Skeletal muscle tissue (tissue), 4 donors: ENCODE measurements around the gene NTN3. TPM values are rescaled to one million over a fixed set of nuclear protein-coding genes. Genes with fewer than 3 reads are reported as not detected.
A peak's percentile ranks its signal among the peaks of the same experiment; 100 is the strongest.
"Not testable (repeated sequence)": the region's sequence is repeated elsewhere in the genome, so short reads cannot be mapped to it uniquely, and the experiment has no call there.

Experiments used
- H3K27ac ChIP-seq: one replicate; pipeline ENCODE4 v1.7.0; 2013; ENCODE audit warnings: mild to moderate bottlenecking, low read depth, low read length, inconsistent platforms
- H3K27me3 ChIP-seq, 3 donors: one replicate each; pipeline ENCODE4 v1.7.0; 2013; ENCODE audit warnings: low read length in 3 of 3; ENCODE audit not compliant: control insufficient read depth in 3 of 3, insufficient read depth in 3 of 3
- H3K36me3 ChIP-seq, 3 donors: one replicate each; pipeline ENCODE4 v1.7.0; 2013; ENCODE audit warnings: low read length in 3 of 3; ENCODE audit not compliant: control insufficient read depth in 3 of 3, insufficient read depth in 3 of 3
- H3K4me1 ChIP-seq, 3 donors: one replicate each; pipeline ENCODE4 v1.7.0; 2013; ENCODE audit warnings: low read length in 3 of 3, mild to moderate bottlenecking in 3 of 3; ENCODE audit not compliant: control insufficient read depth in 3 of 3, insufficient read depth in 3 of 3
- H3K4me3 ChIP-seq, 3 donors: one replicate each; pipeline ENCODE4 v1.7.0; 2013; ENCODE audit warnings: low read length in 3 of 3
- H3K9ac ChIP-seq, 3 donors: one replicate each; pipeline ENCODE4 v1.7.0; 2013; ENCODE audit warnings: low read length in 3 of 3, mild to moderate bottlenecking in 3 of 3, moderate library complexity in 2 of 3, low read depth in 1 of 3
- H3K9me3 ChIP-seq, 3 donors: one replicate each; pipeline ENCODE4 v1.7.0; 2013; ENCODE audit warnings: low read length in 3 of 3; ENCODE audit not compliant: control insufficient read depth in 3 of 3
- total RNA-seq: library from RNA; depleted of rRNA; stranded (reverse); fragments of >200 nt; gene quantifications from one replicate; pipeline ENCODE4 v1.2.3, GENCODE V29; 2014
- donor health status: Osteomylitis.

NTN3 gene
- total RNA-seq, 1 donor from 2014 or later = 5.2 TPM

- peaks cover 13 to 17% (median 16%) of the 10 kb centered on the region in 3 donors for H3K4me1 ChIP-seq
- H3K27ac ChIP-seq = no peak within 1 kb of the TSS
- H3K9me3 ChIP-seq = no peaks in the 10 kb centered on the region
- H3K4me3 ChIP-seq = peak within 1 kb of the TSS; percentile 71 to 93 (median 87)
- H3K9ac ChIP-seq = peak within 1 kb of the TSS; percentile 63 to 85 (median 77)
- H3K36me3 ChIP-seq = peaks cover 8 to 11% (median 9%) of the 10 kb centered on the region in 3 donors
- H3K27me3 ChIP-seq = no peaks in the 10 kb centered on the region
Measured at GRCh38 chr16:2429034-2429770, 41.9 kb upstream of the NTN3 start, which contains the start of gene CCNF. Gene CCNF, plus strand, starts transcription at chr16:2429447. Its CDS starts 35 bp downstream, at chr16:2429482.

DNA sequence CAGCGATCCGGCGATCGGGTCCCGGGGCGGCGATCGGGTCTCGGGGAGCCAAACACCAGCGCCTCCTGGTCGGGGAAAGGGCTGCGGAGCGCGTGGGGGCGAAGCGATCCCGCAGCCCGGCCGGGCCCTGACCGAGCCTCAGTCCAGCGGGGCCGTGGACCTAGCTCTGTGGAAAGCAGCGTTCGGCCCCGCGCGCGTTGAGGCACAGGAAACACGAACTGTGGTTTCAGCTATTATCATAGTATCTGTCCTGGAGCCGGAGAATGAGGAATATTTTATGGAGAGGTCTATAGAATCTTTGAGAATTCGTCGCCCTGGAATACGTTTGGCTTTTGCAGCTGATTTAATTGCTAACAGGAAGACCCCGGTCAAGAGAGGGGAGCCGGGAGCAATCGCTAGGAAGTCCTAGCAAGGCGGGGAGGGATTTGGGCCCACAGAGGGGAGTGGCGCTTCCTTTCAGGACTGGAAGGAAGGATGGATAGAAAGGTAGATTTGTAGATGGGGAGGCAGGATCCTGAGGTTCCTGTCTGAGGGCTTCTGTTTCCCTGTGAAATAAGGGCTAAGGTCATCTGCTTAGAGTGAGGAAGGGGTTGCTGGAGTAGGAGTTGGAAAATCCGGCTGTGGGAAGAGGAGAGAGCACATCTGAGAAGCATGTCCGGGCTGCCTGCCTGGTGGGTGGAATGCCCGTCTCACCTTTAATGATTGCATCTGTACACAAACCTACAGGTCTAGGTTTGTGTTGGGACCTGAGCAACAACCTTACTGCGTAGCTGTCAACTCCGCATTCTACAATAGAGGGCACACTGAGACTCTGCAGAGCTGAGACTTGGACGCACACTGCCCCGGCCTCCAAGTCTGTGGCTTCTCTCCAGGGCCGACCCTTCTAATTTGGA, 41.1 kb upstream of the NTN3 start:
- Histone ChIP-seq H3K9ac (peak overlapping the region; percentile 63 to 83 (median 77)), H3K36me3 (peaks cover 8 to 11% (median 9%) of the 10 kb centered on the region in 3 donors), H3K9me3 (no peaks in the 10 kb centered on the region), H3K27ac (no peak overlapping the region), H3K27me3 (no peaks in the 10 kb centered on the region), H3K4me1 (peaks cover 13 to 17% (median 16%) of the 10 kb centered on the region in 3 donors), H3K4me3 (peak overlapping the region; percentile 71 to 77 (median 73))

DNA sequence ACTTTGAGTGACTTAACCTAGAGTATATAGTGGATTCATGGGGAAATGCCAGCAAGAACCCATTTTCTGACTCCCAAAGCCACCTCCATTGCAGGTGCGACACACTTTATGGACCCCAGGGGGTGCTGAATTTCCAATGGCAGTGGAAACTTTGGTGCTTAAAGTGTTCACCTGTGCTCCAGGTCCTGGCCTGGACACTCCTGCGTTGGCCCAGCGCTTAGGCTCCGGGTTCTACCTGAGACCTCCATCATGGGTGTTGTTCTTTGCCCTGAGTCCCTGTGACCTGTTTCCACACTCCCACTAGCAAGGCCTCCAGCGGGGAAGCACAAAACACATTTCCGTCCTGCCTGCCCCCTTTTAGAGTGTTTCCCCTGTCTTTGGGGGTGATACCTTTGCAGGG, 38.8 kb upstream of the NTN3 start:
- Histone ChIP-seq H3K9ac (no peak overlapping the region), H3K4me1 (peaks cover 13 to 17% (median 16%) of the 10 kb centered on the region in 3 donors), H3K27ac (no peak overlapping the region), H3K27me3 (no peaks in the 10 kb centered on the region), H3K36me3 (peaks cover 9 to 22% (median 12%) of the 10 kb centered on the region in 3 donors), H3K9me3 (no peaks in the 10 kb centered on the region), H3K4me3 (no peak overlapping the region)

- Histone ChIP-seq H3K4me1 (peaks cover 13 to 17% (median 16%) of the 10 kb centered on the region in 3 donors), H3K9me3 (no peaks in the 10 kb centered on the region), H3K9ac (no peak overlapping the region), H3K4me3 (no peak overlapping the region), H3K36me3 (peaks cover 9 to 25% (median 12%) of the 10 kb centered on the region in 3 donors), H3K27me3 (no peaks in the 10 kb centered on the region), H3K27ac (no peak overlapping the region)
Measured at GRCh38 chr16:2432801-2433505, 38.1 kb upstream of the NTN3 start.

DNA sequence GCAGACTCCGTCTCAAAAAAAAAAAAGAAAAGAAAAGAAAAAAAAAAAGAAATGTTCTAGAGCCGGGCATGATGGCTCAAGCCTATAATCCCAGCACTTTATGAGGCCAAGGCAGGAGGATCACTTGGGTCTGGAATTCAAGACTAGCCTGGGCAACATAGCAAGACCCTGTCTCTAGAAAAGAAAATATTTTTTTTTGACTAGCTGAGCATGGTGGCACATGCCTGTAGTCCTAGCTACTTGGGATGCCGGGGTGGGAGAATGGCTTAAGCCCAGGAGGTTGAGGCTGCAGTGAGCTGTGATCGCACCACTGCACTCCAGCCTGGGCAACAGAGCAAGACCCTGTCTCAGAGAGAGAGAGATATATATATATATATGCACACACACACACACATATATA, 35.9 kb upstream of the NTN3 start:
- H3K4me3 ChIP-seq = not testable (repeated sequence)

GRCh38 chr16:2436110-2436509, 35.0 kb upstream of the NTN3 start:
- no peak overlapping the region for H3K27ac ChIP-seq
- no peaks in the 10 kb centered on the region for H3K27me3 ChIP-seq
- no peak overlapping the region for H3K9ac ChIP-seq
- no peak overlapping the region for H3K4me3 ChIP-seq
- H3K4me1 ChIP-seq = no peaks in the 10 kb centered on the region
- H3K36me3 ChIP-seq = peaks cover 9 to 31% (median 14%) of the 10 kb centered on the region in 3 donors
- H3K9me3 ChIP-seq = no peaks in the 10 kb centered on the region

More for the DNA sequence above, 35.9 kb upstream of the NTN3 start:
- H3K36me3 ChIP-seq = peaks cover 9 to 31% (median 14%) of the 10 kb centered on the region in 3 donors
- not testable (repeated sequence) for H3K9ac ChIP-seq, H3K4me1 ChIP-seq, H3K27me3 ChIP-seq, H3K27ac ChIP-seq, H3K9me3 ChIP-seq

DNA sequence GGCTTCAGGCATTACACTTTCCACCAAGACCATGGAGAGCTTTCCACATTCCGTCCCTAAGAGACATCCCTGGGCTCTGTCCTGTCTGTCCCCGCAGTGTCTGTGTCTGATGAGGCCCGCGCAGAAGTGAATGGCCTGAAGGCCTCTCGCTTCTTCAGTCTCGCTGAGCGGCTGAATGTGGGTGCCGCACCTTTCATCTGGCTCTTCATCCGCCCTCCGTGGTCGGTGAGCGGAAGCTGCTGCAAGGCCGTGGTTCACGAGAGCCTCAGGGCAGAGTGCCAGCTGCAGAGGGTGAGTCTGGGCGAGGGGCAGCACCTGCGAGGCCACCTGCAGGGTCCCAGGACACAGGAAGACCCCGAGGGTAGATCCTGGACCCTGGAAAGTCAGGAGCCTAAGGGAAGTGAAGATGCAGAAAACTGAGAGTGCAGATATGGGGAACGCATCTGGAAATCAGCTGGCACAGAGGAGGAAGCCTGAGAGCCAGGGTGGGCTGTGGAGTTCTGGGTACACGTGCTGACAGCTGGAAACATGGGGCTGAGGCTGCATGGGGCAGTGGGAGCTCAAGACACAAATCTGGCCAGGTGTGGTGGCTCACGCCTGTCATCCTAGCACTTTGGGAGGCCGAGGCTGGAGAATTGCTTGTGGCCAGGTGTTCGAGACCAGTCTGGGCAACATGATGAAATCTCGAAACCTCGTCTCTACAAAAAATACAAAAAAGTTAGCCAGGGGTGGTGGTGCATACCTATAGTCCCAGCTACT, 33.9 kb upstream of the NTN3 start:
- H3K27me3 ChIP-seq = no peaks in the 10 kb centered on the region
- H3K36me3 ChIP-seq = peaks cover 9 to 29% (median 14%) of the 10 kb centered on the region in 3 donors
- no peak overlapping the region for H3K9ac ChIP-seq
- no peak overlapping the region for H3K27ac ChIP-seq
- H3K9me3 ChIP-seq = no peaks in the 10 kb centered on the region
- no peak overlapping the region for H3K4me3 ChIP-seq
- no peaks in the 10 kb centered on the region for H3K4me1 ChIP-seq

DNA sequence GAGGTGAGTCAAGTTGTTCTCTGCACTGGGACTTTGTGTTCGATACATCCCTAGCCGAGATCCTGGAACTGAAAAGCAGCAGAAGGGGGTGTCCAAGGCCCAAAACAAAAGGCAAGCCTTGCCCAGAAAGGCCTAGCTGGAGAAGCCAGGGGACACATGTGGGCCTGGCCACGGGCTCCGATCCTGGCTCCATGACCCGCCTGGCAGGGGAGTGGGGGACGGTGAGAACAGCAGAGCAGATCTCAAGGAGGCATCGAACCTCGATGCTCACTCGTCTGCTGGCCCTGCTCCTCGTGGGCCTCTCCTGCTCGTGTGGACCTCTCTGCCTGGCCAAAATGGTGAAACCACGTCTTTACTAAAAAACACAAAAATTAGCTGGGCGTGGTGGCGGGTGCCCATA, 33.0 kb upstream of the NTN3 start:
- H3K9ac ChIP-seq = no peak overlapping the region
- H3K9me3 ChIP-seq = no peaks in the 10 kb centered on the region
- no peak overlapping the region for H3K27ac ChIP-seq
- no peak overlapping the region for H3K4me3 ChIP-seq
- H3K4me1 ChIP-seq = no peaks in the 10 kb centered on the region
- H3K27me3 ChIP-seq = no peaks in the 10 kb centered on the region
- H3K36me3 ChIP-seq = peaks cover 3 to 21% (median 7%) of the 10 kb centered on the region in 3 donors

GRCh38 chr16:2439598-2439997, 31.5 kb upstream of the NTN3 start:
- Histone ChIP-seq H3K4me3 (no peak overlapping the region), H3K27ac (no peak overlapping the region), H3K36me3 (peaks cover 0 to 21% (median 6%) of the 10 kb centered on the region in 3 donors), H3K9ac (no peak overlapping the region), H3K4me1 (peaks cover 0 to 4% (median 0%) of the 10 kb centered on the region in 3 donors), H3K9me3 (no peaks in the 10 kb centered on the region), H3K27me3 (no peaks in the 10 kb centered on the region)
